B cell (primary cell): ENCODE results near the gene ALPK3. TPM values are rescaled to one million over a fixed set of nuclear protein-coding genes. Genes with fewer than 3 reads are reported as not detected.

Source experiments
- ATAC-seq: fragments of 200-7000 bp; cut with Tn5 transposase; one replicate; pipeline ENCODE4 v1.10.0; 2021; ENCODE audit warnings: low read depth, mild to moderate bottlenecking, moderate number of reproducible peaks, moderate library complexity
- CTCF ChIA-PET: fragments of 350-600 bp; sonication (Branson Sonifier 250); formaldehyde crosslinking; loops from one replicate; lab custom pipeline; 2021; ENCODE audit warnings: antibody characterized with exemption, inconsistent platforms; lab: Charles Lee
- POLR2A ChIA-PET: fragments of 350-600 bp; sonication (Branson Sonifier 250); formaldehyde crosslinking; loops from one replicate; lab custom pipeline; 2021; ENCODE audit warnings: antibody characterized with exemption; lab: Charles Lee
- DNase-seq: peaks from one replicate; pipeline ENCODE4 v3.0.0; 2013
- H2AFZ ChIP-seq: 2 replicates; pipeline ENCODE4 v1.6.1; 2012; ENCODE audit warnings: mild to moderate bottlenecking, low read depth, low read length; ENCODE audit not compliant: insufficient read depth, poor library complexity, severe bottlenecking
- H3K27ac ChIP-seq, 2 donors: 1 replicate in 1 of 2; 2 replicates in 1 of 2; pipeline ENCODE4 v1.5.1; 2012 to 2013; ENCODE audit warnings: low read length in 2 of 2, mild to moderate bottlenecking in 2 of 2, moderate library complexity in 1 of 2
- H3K27me3 ChIP-seq, 4 experiments: fragments of 200-600 bp in 1 of 4; sonication (generic) in 1 of 4; replicated peaks in 1 of 4; 1 replicate in 2 of 4; 2 replicates in 2 of 4; pipeline versions ENCODE4 v1.6.1 to v1.7.0; 2013 to 2016; ENCODE audit warnings: low read length in 3 of 4, mild to moderate bottlenecking in 2 of 4, mixed read lengths in 1 of 4, moderate library complexity in 1 of 4; ENCODE audit not compliant: insufficient read depth in 4 of 4, control insufficient read depth in 3 of 4; ENCODE audit errors: control extremely low read depth in 1 of 4
- H3K36me3 ChIP-seq, 2 experiments: replicated peaks in 1 of 2; 1 replicate in 1 of 2; 2 replicates in 1 of 2; pipeline versions ENCODE4 v1.6.1 to v1.7.1; 2013; ENCODE audit warnings: low read length in 1 of 2; ENCODE audit not compliant: insufficient read depth in 2 of 2, control insufficient read depth in 1 of 2; ENCODE audit errors: control extremely low read depth in 1 of 2, extremely low read depth in 1 of 2
- H3K4me1 ChIP-seq, 2 donors: fragments of 200-600 bp in 1 of 2; sonication (generic) in 1 of 2; 1 replicate in 1 of 2; 2 replicates in 1 of 2; pipeline versions ENCODE4 v1.5.1 to v1.6.1; 2013 to 2017; ENCODE audit warnings: low read length in 2 of 2; ENCODE audit not compliant: control insufficient read depth in 2 of 2, insufficient read depth in 2 of 2
- H3K4me2 ChIP-seq: replicated peaks from 2 replicates; pipeline ENCODE3; 2012; ENCODE audit warnings: mild to moderate bottlenecking, low read depth, low read length; ENCODE audit not compliant: poor library complexity, severe bottlenecking
- H3K4me3 ChIP-seq, 5 experiments: fragments of 200-600 bp in 1 of 5; sonication (generic) in 1 of 5; 1 replicate in 3 of 5; 2 replicates in 2 of 5; pipeline versions ENCODE4 v1.5.1 to v1.7.0; 2011 to 2016; ENCODE audit warnings: low read length in 4 of 5, mild to moderate bottlenecking in 4 of 5, low read depth in 2 of 5, control low read depth in 1 of 5, moderate library complexity in 1 of 5; ENCODE audit not compliant: insufficient read depth in 1 of 5; ENCODE audit errors: control extremely low read depth in 1 of 5, extremely low read depth in 1 of 5
- H3K79me2 ChIP-seq: fragments of 200-600 bp; sonication (generic); one replicate; pipeline ENCODE4 v1.6.0; 2016; ENCODE audit warnings: low read length; ENCODE audit not compliant: control insufficient read depth, insufficient read depth
- H3K9ac ChIP-seq: fragments of 200-600 bp; sonication (generic); 2 replicates; pipeline ENCODE4 v1.6.1; 2017; ENCODE audit warnings: mild to moderate bottlenecking, low read length, moderate library complexity
- H3K9me3 ChIP-seq, 3 donors: one replicate each; pipeline versions ENCODE4 v1.6.1 to v1.7.1; 2013; ENCODE audit warnings: low read length in 2 of 3; ENCODE audit not compliant: control insufficient read depth in 2 of 3, insufficient read depth in 1 of 3; ENCODE audit errors: control extremely low read depth in 1 of 3
- H4K20me1 ChIP-seq: 2 replicates; pipeline ENCODE4 v1.6.0; 2012; ENCODE audit warnings: mild to moderate bottlenecking, low read length; ENCODE audit not compliant: insufficient read depth, control insufficient read depth, poor library complexity, severe bottlenecking
- H3K27ac Mint-ChIP-seq: one replicate; pipeline ENCODE4 v1.8.0; 2021; ENCODE audit warnings: mixed read lengths
- H3K27me3 Mint-ChIP-seq: one replicate; pipeline ENCODE4 v1.8.0; 2021; ENCODE audit warnings: mixed read lengths
- H3K4me1 Mint-ChIP-seq: one replicate; pipeline ENCODE4 v1.8.0; 2021; ENCODE audit warnings: mixed read lengths
- H3K4me3 Mint-ChIP-seq: one replicate; pipeline ENCODE4 v1.8.0; 2021; ENCODE audit warnings: mixed read lengths
- H3K9me3 Mint-ChIP-seq: one replicate; pipeline ENCODE4 v1.8.0; 2022; ENCODE audit warnings: mixed read lengths; ENCODE audit not compliant: insufficient read depth
- EZH2 ChIP-seq: IDR thresholded peaks from 2 replicates; pipeline ENCODE4 v1.6.1; 2012; ENCODE audit warnings: borderline replicate concordance, low read depth, mild to moderate bottlenecking, moderate library complexity, low read length; ENCODE audit not compliant: insufficient read depth, poor library complexity, severe bottlenecking
- WGBS: methylation state at CpG from one replicate; pipeline ENCODE4 v1.1.5; 2013; ENCODE audit warnings: missing lambda C conversion rate; ENCODE audit not compliant: insufficient coverage; 5-methylcytosine and 5-hydroxymethylcytosine counted together
- intact Hi-C: fragments of 100-400 bp; cut with micrococcal nuclease; formaldehyde crosslinking; loops from one replicate; pipeline ENCODE4 v1.10.0; 2022
- polyA plus RNA-seq: library from polyadenylated mRNA; depleted of rRNA; stranded (reverse); fragments of >200 nt; gene quantifications from 2 replicates; pipeline ENCODE4 v1.2.3, GENCODE V29; 2012
- total RNA-seq, 2 donors: library from RNA; stranded (reverse); fragments of 120-200 nt in 1 of 2; gene quantifications; 1 replicate in 1 of 2; 2 replicates in 1 of 2; pipeline versions ENCODE4 v1.2.3 to v1.2.4, GENCODE V29; 2013 to 2022
- TF ChIP-seq, protein P1 (sequence below): fragments of 200-600 bp; IDR thresholded peaks from one replicate; pipeline ENCODE4 v1.8.0; 2022; ENCODE audit warnings: antibody characterized with exemption, mild to moderate bottlenecking

Gene ALPK3
- total and polyA plus RNA-seq, 2 donors (not counting 1 experiment from before 2014, with no cell fraction given): 0.07 to 0.15 TPM

GRCh38 chr15:84889313-84889990, 72.3 kb downstream of the ALPK3 start:
- WGBS: 86% methylated on average over 4 of the region's 8 CpGs
- intact Hi-C loops: no loop called here
- Histone ChIP-seq H3K9me3 (no peaks in the 10 kb centered on the region), H3K79me2 (no peaks in the 10 kb centered on the region), H2AFZ (no peak overlapping the region), H4K20me1 (no peaks in the 10 kb centered on the region), H3K4me2 (no peak overlapping the region), H3K27me3 (peaks cover 0 to under 1% (median 0%) of the 10 kb centered on the region in 4 experiments), H3K4me1 (no peaks in the 10 kb centered on the region), H3K36me3 (no peaks in the 10 kb centered on the region), H3K27ac (no peak overlapping the region), H3K4me3 (no peak overlapping the region), H3K9ac (no peak overlapping the region)
- DNase-seq (no peak), ATAC-seq (no peak)
- POLR2A ChIA-PET: no interaction called here
- Mint-ChIP-seq H3K4me1 (no peaks in the 10 kb centered on the region), H3K27me3 (peaks cover 19% of the 10 kb centered on the region), H3K9me3 (no peaks in the 10 kb centered on the region), H3K27ac (no peak overlapping the region), H3K4me3 (no peak overlapping the region)
- CTCF ChIA-PET: no interaction called here
- TF ChIP-seq, protein P1, sequence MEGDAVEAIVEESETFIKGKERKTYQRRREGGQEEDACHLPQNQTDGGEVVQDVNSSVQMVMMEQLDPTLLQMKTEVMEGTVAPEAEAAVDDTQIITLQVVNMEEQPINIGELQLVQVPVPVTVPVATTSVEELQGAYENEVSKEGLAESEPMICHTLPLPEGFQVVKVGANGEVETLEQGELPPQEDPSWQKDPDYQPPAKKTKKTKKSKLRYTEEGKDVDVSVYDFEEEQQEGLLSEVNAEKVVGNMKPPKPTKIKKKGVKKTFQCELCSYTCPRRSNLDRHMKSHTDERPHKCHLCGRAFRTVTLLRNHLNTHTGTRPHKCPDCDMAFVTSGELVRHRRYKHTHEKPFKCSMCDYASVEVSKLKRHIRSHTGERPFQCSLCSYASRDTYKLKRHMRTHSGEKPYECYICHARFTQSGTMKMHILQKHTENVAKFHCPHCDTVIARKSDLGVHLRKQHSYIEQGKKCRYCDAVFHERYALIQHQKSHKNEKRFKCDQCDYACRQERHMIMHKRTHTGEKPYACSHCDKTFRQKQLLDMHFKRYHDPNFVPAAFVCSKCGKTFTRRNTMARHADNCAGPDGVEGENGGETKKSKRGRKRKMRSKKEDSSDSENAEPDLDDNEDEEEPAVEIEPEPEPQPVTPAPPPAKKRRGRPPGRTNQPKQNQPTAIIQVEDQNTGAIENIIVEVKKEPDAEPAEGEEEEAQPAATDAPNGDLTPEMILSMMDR: peak; percentile 11
- TF ChIP-seq EZH2: no peak

GRCh38 chr15:84889991-84890669, 73.0 kb downstream of the ALPK3 start:
- CTCF ChIA-PET: no interaction called here
- Histone ChIP-seq H3K4me3 (no peak overlapping the region), H2AFZ (no peak overlapping the region), H4K20me1 (no peaks in the 10 kb centered on the region), H3K4me1 (no peaks in the 10 kb centered on the region), H3K9ac (no peak overlapping the region), H3K27ac (no peak overlapping the region), H3K4me2 (no peak overlapping the region), H3K9me3 (no peaks in the 10 kb centered on the region), H3K27me3 (peaks cover 0 to 6% (median 2%) of the 10 kb centered on the region in 4 experiments), H3K79me2 (no peaks in the 10 kb centered on the region), H3K36me3 (no peaks in the 10 kb centered on the region)
- DNase-seq (no peak), ATAC-seq (no peak)
- POLR2A ChIA-PET: no interaction called here
- Mint-ChIP-seq H3K4me3 (no peak overlapping the region), H3K27me3 (peaks cover 19% of the 10 kb centered on the region), H3K9me3 (no peaks in the 10 kb centered on the region), H3K27ac (no peak overlapping the region), H3K4me1 (no peaks in the 10 kb centered on the region)
- no peak for TF ChIP-seq EZH2
- TF ChIP-seq, protein P1: no peak
- intact Hi-C loops: no loop called here
- 93% methylated on average over 6 of the region's 6 CpGs for WGBS
